ENCODE results near the gene SERPINA6.

DNA sequence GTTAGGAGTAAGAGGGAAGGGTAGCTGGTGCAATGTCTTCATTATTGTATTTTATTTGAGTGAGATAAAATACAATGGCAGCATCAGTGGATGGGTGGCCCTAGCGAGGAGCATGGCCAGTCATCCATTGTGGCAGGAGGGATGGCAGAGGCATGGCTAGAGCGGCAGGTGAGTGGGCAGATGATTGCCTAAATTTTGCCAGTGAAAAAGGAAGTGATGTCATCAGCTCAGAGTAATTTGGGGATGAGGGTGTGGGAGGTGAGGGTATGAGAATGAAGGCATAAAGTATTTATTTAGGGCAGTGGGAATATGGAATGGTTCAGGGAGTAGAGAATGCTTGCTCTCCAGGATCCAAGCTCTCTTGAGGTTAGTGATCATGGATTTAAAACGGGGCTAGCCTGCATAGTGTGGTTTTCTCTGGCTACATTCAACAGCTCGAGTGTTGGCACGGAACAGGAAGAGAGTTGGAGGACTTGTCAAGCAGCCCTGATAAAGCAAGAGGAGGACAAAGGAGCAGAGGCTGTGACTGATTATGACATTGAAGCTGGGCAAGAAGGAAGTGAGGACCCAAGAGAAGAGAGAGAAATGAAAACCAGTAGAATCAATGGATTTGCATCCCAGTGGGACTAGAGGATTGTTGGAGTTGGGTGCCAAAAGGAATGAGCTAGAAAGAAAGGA, 18.7 kb upstream of the SERPINA6 start:
- TF ChIP-seq, protein P1, sequence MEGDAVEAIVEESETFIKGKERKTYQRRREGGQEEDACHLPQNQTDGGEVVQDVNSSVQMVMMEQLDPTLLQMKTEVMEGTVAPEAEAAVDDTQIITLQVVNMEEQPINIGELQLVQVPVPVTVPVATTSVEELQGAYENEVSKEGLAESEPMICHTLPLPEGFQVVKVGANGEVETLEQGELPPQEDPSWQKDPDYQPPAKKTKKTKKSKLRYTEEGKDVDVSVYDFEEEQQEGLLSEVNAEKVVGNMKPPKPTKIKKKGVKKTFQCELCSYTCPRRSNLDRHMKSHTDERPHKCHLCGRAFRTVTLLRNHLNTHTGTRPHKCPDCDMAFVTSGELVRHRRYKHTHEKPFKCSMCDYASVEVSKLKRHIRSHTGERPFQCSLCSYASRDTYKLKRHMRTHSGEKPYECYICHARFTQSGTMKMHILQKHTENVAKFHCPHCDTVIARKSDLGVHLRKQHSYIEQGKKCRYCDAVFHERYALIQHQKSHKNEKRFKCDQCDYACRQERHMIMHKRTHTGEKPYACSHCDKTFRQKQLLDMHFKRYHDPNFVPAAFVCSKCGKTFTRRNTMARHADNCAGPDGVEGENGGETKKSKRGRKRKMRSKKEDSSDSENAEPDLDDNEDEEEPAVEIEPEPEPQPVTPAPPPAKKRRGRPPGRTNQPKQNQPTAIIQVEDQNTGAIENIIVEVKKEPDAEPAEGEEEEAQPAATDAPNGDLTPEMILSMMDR (IDR thresholded peaks at IDR 0.05; ENCODE audit: low read depth, low read length, poor library complexity, severe bottlenecking): no peak
- TF ChIP-seq EZH2phosphoT487 (IDR thresholded peaks at IDR 0.05; ENCODE audit: borderline replicate concordance, low read length): no peak
